ENCODE measurements around the gene PDE1C.

The PDE1C gene

DNA sequence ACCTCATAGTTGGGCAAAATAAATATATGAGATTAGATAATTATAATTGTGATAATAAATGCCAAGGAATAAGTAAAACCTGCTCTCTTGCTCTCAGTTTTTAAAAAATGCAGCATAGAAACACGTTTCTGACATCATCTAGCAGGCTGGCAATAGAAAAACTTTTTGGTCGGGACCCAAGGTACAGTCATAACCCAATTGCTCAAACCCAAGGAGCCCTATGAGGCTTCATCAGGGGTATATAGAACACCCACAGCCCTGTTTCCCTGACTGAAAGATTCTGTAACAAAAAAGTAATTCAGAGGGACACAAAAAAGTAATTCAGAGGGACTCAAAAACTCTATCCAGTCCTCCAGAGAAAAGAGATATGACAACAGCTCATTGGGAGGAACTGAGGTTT lies 3.8 kb downstream of the PDE1C start:
- no peak overlapping the region for H3K27ac ChIP-seq
- TF ChIP-seq, protein P1, sequence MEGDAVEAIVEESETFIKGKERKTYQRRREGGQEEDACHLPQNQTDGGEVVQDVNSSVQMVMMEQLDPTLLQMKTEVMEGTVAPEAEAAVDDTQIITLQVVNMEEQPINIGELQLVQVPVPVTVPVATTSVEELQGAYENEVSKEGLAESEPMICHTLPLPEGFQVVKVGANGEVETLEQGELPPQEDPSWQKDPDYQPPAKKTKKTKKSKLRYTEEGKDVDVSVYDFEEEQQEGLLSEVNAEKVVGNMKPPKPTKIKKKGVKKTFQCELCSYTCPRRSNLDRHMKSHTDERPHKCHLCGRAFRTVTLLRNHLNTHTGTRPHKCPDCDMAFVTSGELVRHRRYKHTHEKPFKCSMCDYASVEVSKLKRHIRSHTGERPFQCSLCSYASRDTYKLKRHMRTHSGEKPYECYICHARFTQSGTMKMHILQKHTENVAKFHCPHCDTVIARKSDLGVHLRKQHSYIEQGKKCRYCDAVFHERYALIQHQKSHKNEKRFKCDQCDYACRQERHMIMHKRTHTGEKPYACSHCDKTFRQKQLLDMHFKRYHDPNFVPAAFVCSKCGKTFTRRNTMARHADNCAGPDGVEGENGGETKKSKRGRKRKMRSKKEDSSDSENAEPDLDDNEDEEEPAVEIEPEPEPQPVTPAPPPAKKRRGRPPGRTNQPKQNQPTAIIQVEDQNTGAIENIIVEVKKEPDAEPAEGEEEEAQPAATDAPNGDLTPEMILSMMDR (conservative IDR thresholded peaks at IDR 0.05), result no peak

DNA sequence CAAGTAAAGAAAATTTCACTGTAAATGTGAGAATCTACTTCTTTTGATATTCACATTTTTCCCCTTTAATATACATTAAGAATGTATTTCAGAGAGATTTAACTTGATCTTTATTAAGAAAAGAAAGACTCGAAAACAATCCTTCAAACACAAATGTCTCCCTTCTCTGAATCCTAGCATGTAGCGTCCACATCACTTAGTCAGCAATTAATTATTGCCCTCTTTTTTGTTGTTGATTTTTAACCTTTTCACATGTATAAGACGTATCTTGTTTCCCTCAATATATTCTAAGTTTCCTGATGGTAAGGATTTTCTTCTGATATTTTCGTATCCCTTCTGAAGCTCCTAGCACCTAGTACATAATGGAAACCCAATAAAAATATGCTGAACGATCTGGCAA lies 6.6 kb downstream of the PDE1C start:
- TF ChIP-seq, protein P1 (conservative IDR thresholded peaks at IDR 0.05), result no peak
- H3K27ac ChIP-seq, result no peak overlapping the region

DNA sequence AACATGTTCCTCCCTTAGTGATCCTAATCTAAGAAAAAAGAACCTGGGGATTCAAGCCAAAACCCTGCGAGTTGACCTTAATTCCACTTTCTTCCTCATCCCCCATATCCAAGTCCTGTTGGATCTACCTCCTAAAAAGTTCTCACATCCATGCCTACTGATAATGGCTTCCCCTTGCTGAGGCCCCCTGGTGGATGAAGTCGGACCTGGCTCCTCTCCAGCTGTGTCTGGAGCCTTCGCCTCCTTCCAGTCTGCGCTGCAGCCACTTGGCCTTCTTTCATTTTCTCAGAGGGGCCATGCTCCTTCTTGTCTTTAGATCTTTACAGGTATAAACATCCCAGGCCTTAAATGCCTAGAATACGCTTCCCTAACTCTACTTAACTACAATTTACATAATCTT lies 8.1 kb downstream of the PDE1C start:
- H3K27ac ChIP-seq, result no peak overlapping the region

DNA sequence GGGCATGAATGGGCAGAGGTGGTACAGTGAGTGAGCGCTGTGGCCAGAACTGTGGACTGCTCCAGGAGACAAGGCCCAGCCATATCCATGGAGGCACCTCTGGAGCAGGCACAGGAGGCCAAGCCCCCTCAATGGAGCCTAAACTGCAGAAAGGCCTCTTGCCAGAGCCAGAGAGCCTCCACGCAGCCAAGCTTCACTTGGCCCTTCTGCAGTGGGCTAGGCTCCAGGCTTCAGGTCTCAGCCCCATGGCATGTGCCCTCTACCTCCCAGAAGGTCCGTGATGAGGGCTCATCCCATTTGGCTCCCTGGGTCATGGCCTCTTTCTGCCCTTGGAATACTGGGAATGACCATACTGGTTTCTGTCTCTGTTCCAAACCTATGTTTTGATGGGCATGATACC lies 8.9 kb downstream of the PDE1C start:
- TF ChIP-seq, protein P1 (conservative IDR thresholded peaks at IDR 0.05), result no peak
- no peak overlapping the region for H3K27ac ChIP-seq

More for the DNA sequence above, 8.1 kb downstream of the PDE1C start:
- TF ChIP-seq, protein P1 (conservative IDR thresholded peaks at IDR 0.05), result peak; percentile 39; the same call in 1 of the 2 replicates

DNA sequence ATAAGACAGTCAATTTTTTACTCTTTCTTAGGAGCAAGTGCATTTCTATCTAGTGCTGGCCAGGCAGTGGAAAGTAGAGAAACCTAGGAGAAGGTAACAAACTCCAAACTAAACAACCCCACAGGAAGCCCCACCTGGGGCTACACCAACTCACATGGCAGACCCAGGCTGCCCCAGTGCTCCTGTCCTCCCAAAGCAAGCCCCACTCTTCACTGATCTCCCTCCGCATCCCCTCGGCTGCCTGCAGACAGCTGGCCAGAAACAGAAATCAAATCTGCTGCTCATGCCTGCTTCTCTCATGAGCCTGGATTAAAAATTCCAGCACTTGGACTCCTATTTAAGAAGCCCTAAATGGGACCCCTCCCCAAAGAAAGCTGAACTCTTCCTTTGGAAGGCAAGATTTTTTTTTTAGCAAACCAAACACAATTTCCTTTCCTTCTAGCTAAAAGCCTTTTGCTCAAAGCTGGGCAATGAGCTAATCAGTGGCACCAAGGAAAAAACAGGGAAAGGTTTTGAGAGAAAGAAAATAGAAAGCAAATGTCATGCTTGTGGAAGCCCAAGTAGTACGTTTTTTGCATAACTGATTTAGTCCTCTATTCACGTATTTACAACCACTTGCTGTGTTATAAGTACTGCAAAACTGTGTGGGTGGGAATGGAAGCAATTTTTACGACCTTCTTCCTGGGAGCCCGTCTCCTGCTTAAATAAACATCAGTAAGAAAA lies 10.8 kb downstream of the PDE1C start:
- H3K27ac ChIP-seq, result no peak overlapping the region
- TF ChIP-seq, protein P1 (conservative IDR thresholded peaks at IDR 0.05), result no peak

DNA sequence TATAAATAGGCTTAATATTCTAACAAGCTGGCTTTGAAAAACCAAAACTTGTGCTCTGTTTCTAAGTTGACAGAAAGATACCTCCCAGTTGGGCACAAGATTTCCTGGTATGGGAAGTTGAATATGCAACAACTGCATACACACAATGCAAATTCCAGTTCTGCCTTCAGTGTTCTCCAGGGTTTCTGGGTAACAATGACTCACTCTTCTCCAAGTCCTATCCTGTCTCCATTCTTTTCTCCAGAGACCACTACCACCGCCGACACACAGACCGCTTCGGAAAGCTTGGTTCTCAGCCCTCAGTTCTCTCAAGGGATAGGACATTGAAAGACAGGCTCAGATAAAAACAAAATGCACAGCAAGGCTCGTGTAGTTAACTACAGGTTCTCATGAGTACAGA lies 12.2 kb downstream of the PDE1C start:
- TF ChIP-seq, protein P1 (conservative IDR thresholded peaks at IDR 0.05), result no peak

DNA sequence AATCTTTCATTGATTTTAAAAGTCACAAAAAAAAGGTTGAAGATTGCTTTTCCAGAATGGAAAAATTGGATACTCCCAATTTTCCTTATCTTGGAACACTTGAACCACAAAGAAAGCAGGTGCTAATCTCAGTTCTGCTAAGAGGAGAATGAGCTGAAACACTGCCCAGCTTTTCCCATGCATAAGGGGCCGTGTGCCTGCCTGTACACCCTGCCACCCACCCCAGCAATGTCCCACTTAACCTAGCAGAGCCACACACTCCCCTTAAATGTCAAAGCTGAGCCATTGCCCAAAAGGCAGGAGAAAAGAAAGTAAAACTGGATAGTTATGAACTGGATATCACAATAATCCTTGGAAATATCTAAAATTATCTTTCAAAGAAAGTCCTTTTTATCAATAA lies 13.4 kb downstream of the PDE1C start:
- TF ChIP-seq, protein P1 (conservative IDR thresholded peaks at IDR 0.05), result no peak
- H3K27ac ChIP-seq, result no peak overlapping the region

More for the DNA sequence above, 12.2 kb downstream of the PDE1C start:
- H3K27ac ChIP-seq, result no peak overlapping the region

Measured in VCaP (cell line).